Activated CD4-positive, CD25-positive, alpha-beta regulatory T cell (primary cell): ENCODE results near the gene PYCR2.
"Not testable (repeated sequence)": the region's sequence is repeated elsewhere in the genome, so short reads cannot be mapped to it uniquely, and the experiment has no call there.

Experiments
- DNase-seq, 4 experiments: peaks; one replicate each; lab custom pipeline; 2025; lab: John Stamatoyannopoulos, UW

Gene PYCR2

DNA sequence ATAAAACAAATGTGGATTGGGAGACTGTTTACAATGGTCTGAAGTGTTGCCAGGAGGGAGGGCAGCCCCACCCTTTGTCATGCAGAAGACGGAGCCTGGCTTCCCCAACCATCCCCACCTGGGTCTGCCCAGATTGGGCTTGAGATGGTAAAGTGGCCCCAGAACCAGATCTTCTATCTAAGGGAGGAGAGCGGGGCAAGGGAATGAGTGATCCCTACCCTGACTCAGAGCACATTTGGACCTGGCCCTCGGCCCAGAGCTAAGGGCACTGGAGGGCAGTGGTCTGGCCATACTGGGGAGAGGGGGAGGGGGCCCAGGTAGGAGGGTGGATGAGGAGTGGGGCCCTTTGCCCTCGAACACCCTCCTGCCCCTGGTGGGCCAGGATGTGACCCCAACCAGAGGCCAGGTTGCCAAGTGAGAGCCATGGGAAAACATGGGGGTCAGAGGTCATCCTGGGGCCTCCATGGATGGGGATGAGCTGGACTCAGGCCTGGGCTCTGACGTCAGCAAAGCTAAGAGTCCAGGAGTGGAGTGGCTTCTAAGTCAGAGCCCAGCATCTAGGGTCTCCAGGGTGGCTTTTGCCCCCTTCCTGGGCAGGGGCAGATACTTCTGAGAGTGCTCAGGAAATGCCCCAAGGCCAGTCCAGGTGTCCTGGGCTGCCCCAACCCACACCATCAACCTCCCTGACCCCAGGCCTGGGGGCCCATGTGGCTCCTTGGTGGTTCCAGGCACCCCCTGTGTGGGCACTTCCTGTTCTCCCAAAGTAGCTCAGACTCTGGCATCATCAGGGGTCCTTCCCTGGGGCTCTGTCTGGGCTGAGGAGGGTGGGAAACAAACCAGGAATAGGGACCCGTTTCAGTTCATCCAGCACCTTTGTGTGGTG is 33.5 kb downstream of the PYCR2 start:
- no peak for DNase-seq

DNA sequence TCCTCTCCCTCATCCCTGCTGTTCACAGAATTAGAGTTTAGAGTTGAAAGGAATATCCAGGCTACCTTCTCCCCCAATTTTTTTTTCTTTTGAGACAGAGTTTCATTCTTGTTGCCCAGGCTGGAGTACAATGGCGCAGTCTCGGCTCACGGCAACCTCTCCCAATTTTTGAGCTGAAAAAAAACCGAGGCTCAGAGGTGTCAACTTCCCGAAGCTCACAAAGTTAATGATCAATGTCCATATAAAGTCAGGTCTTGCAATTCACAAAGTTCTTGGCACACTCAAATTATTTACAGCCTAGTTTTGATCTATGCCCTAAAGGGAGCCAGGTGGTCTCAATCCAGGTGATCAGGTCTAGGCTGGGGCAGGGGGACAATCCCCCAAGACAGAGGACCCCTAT is 34.3 kb downstream of the PYCR2 start:
- no peak for DNase-seq

DNA sequence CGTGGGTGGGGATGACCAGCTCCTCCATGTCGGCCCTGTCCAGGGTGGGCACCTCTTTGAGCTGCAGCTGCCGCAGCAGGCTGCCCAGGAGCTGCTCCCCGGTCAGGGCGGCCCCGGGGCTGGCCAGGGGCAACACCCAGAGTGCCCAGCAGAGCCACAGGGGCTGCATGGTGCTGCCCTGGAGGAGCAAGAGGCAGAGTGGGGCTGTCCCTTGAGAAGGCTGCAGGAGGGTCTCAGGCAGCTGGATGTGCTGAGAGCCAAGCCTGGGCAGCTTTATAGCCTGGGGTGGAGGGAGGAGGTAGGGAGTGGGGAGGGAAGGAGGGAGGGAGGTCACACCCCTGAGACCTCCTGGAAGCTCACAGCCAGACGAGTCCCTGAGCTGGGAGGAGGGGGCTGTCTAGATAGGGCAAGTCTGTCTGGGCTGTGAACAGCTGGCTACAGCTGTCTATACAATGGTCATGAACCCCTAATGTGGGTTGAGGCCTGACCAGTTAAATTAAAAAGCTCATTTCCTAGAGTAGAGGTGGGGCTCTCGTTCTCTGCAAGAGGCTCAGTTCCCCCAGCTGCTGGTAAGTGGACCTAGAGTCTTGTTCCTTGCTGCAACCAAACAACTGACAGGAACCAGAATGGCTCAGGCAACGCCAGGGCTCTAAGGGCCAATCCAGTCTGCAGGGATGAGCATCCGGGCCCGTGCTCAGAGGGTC is 35.0 kb downstream of the PYCR2 start, which contains the start of gene LEFTY1:
LEFTY1 (minus strand) TSS at position 249 of the 704 bp plus-strand sequence; CDS start at position 169, 80 bp downstream.
- DNase-seq: no peak

DNA sequence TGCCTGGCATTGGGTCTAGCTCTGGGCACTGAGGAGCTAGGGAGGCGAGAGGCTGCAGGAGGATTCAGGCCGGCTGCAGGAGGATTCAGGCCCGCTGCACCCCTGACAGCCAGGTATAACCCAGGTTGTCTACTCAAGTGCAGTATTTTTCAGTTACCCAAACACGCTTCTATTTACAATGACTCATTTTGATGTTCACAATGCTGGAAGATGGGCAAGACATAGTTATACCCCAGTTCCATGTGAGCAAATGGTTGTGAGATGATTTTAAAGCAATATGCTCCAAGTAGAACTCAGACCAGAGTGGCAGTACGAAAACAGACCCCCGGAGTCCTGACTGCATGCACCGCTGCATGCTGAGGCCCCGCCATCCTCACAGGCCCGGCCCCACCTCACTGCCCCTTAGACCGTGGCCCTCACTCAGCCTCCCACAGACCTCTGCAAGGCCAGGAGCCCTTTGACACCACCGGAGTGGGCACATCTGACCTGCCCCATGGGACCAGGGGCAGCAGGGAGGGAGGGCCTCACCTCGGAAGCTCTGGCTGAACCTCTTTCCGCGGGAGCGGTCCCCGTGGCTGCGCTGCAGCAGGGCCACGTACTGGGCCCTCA is 35.7 kb downstream of the PYCR2 start:
- DNase-seq: no peak

DNA sequence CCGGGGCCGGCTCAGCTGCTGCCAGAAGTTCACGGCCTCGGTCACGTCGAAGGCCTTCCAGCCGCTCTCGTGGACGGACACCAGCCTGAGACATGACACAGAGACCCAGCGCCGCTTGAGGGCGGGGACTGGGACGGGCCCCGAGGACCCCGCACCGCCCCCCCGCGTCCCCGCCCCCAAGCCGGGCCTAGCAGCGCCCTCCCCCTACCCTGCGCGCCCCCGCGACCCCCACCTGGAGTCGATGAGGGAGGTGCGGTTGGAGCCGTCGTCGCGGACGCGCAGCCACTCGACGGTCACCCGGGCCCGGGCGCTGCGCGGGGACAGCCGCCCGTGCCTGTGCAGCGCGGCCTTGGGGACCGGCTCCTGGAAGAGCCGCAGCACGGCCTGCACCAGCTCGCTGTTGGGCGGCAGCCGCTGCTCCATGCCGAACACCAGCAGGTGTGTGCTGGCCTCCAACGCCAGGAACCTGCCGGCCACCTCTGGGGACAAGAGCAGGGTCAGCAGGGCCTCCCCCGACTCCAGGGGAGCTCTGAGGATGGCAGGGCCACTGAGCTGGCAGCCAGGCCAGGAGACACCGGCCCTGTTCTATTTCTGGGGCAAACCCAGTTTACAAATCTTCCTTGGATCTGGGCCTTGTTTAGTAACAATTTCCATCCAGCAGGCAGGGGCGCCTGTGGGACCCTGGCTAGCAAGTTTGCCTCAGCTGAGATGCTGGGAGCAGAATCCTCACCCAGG is 36.3 kb downstream of the PYCR2 start:
- not testable (repeated sequence) for DNase-seq

DNA sequence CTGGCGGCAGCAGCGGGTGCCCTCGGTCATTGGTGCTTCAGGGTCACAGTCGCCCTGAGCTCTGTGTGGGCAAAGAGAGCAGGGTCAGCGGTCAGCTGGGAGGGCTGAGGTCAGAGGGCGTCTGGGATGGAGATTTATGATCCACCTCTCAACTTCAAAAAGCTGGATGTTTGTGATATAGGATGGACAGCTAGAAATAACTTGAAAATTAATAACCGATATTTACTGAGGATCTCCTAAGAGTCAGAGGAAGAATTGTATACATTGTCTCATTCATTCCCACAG is 37.1 kb downstream of the PYCR2 start:
- DNase-seq: no peak

DNA sequence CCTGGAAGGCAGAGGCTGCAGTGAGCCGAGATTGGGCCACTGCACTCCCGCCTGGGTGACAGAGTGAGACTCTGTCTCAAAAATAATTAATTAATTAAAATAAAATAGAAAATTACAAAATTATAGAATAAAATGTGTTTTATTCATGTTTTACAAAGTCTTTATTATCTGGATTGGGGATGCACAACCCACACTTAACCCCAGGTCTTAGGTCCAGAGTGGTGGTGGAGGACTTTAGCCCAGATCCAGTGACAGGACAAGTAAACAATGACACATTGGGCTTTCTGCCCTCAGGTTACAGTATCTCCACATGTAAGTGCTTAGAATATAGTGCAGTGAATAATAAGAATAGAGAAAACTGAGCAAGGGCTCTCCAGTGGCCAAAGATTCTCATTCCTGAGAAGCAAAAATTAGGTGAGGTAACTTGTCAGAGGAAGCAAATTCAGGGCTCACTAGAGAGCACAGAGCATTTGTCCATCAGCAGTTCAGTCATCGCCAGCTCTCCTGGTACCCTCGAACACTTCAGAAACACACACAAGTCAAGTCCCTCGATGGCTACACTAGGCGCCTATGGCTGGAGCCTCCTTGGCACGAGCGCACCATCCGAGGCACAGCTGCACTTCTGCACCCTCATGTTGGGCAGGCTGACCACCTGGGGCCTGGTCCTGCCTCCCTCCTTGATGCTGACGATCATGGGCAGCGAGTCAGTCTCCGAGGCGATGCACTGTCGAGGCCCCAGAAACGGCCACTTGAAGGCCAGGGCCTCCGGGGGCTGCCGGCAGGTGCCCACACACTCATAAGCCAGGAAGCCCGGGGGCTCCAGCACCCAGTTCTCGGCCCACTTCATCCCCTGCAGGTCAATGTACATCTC is 37.7 kb downstream of the PYCR2 start:
- DNase-seq: no peak

DNA sequence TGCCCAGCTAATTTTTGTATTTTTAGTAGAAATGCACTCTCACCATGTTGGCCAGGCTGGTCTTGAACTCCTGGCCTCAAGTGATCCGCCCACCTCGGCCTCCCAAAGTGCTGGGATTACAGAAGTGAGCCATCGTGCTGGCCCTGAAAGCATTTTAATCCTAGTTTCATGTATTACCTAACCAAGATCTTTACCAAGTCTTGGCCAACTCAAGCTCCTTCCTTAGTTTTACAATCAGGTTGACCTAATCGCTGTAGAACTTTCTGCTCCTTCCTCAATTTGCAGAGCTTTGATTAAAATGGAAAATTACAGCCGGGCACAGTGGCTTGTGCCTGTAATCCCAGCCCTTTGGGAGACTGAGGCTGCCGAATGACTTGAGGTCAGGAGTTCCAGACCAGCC is 38.7 kb downstream of the PYCR2 start:
- no peak for DNase-seq

DNA sequence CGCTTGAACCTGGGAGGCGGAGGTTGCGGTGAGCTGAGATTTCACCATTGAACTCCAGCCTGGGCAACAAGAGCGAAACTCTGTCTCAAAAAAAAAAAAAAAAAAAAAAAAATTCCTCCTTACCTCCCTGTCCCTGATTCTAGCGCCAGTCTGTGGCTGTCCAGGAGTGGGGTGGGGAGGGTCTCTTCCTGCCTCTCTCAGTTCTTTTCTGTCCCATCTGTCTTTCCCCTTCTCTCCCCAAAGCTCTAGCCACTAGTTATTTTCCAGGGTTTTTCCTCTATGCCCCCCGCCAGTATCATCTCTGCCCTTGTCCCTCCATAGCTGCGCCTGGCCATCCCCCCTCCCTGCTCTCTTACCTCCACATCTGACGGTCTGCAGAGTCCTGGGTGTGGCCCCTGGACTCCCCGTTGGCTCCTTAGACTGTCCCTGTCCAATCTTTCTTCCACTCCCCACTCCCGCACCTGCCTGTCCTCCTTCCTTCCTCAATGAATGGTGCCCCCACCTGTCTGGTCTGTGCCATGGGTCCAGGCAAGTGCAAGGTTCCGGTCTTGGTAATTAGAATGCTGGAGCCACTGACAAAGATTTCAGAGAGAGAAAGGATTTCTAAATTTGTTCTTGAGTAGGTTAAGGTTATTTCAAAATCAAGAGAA is 40.3 kb downstream of the PYCR2 start:
- DNase-seq: no peak

DNA sequence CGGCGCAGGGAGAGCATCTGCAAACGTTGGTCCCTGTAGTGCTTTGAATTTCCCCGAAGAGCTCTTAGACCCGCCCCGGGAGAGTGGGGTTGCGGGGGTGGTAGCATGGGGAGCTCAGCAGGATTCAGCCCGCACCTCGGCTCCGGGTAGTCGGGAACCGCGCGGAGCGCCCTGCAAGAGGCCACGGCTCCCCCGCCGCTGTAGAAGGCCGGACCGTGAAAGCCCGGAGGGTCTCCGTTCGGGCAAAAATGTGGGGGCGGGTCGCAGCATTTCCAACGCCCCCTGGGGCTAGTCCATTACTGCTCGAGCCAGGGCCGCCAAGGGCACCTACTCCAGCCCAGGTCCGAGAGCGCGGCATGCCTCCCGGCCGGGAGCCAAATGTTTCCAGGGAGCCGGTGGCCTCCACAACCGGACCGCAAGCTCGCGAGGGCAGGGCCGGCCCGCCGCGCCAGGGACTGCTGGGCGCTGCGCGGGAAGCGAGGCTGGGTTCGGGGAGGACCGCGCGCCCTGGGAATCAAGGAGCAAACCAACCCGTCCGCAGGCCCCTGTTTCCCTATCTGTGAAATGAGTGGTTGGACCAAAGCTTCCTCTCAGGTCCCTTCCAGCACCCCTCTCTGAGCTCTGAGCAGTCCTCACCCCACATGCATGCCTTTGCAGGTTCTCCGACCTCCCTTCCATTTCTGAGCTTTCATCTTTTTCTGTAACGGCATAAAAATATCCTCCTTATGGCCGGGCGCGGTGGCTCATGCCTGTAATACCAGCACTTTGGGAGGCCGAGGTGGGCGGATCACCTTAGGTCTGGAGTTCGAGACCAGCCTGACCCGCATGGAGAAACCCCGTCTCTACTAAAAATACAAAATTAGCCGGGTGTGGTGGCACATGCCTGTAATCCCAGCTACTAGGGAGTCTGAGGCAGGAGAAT is 41.1 kb downstream of the PYCR2 start:
- DNase-seq: no peak

DNA sequence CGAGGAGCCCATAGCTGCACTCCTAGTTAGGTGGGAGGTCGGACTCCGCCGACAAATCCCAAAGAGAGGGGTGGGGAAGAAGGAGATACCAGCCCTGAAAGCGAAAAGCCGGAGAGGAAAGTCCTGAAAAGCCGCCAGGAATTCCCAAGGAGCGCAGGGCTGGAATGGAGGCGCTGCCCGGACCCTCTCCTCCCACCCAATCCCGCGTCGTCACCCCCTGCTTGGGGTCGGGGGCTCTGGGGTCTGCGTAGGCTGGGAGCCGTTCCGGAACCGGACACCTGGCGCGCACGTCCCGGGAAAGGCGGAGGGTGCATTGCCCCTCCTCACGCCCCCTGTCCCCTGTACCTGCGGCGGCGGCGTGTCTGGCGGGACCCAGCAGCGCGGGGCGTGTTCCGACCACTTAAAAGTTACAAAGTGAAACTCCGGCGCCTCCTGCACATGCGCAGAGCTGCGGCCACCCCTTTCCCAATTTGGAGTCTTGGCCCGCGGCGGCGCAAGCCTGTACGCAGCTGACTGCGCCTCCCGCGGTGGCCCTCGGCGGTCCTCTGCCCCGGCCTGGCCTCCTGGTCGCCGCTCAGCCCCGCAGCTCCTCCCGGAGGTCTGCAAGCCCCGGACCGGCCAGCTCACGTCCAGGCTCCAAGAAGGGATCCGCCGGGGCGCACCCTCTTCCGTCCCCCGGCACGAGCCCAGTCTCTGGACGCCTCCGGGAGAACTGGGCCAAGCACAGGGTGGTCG is 41.9 kb downstream of the PYCR2 start, which contains the start of gene TMEM63A:
TMEM63A (minus strand) TSS at position 422 of the 735 bp plus-strand sequence. CDS start 4,800 bp downstream, outside the sequence.
- DNase-seq: peak; percentile 58 to 81 (median 78)

DNA sequence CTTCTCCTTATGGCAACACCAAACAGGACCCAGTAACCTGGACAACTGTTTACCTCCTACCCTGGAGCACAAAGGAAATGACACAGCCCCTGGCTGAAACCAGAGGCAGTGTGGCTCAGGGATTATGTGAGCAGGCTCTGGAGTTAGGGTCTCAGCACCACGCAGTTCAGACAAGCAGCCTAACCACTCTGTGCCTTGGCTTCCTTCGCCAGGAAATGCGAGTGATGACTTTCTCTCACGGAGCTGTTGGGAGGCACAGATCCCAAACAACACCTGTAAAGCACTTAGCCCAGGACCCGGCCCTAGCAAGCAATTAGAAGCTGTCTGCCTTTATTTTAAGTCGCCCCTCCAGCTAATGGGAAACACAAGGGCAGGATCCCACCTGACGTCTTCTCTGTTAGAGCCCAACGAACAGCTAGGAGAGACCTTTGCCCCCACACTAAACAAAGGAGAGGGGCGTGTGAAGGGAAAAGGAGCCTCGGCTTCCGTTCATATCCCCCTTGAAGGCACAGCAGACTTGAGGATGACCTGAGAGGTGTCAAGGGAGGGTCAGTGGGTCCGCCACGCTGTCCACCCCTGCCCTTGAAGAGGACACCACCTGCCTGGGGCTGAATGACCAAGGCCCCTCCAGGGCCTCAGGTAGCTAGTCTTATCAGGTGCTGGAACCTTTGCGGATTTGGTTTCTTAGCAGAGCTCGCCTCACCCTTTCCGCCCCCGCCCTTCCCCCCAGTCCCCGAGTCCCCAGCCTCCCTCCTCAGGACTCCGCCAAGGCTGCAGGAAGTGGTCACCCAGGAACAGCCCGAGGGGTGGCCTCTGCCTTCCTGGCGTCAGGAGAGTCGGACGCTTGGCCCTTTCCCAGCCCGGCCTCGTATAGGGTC is 42.7 kb downstream of the PYCR2 start:
- DNase-seq: peak in 2 of 4 experiments; percentile 40 to 41

DNA sequence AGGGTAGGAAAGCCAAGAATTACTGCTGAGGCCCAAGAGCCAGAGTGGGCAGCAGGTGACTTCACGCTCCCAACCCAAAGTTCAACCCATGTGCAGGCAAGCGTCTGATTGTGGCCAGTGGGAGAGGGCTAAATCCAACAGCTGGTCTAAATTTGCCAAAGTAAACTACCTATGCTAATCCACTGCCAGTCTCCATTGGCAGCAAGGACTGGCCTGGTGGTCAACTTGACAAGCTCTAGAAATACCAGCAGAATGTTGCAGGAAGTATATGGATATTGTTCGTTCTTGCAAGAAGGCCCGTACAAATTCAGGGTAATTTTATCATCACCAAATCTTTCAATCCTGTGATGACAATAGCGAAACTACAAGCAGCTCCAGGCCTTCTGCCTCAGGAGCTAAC is 43.4 kb downstream of the PYCR2 start:
- DNase-seq: no peak

DNA sequence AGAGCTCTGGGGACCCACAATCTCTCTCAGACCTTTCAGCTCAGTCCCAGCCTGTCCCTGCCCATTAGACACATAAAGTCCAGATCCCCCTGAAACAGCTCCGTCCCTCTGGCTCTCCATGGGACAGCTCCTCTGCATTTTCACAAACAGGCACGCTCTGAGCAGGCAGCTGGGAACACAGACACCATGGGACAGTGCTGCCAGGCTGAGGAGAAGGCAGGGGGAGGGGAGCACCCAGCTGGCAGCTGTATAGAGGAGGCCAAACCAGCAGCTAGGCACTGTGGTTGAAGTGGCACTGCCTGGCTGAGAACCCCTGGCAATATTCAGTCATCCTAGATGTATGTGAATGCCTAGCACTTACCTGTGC is 43.8 kb downstream of the PYCR2 start:
- DNase-seq: no peak

DNA sequence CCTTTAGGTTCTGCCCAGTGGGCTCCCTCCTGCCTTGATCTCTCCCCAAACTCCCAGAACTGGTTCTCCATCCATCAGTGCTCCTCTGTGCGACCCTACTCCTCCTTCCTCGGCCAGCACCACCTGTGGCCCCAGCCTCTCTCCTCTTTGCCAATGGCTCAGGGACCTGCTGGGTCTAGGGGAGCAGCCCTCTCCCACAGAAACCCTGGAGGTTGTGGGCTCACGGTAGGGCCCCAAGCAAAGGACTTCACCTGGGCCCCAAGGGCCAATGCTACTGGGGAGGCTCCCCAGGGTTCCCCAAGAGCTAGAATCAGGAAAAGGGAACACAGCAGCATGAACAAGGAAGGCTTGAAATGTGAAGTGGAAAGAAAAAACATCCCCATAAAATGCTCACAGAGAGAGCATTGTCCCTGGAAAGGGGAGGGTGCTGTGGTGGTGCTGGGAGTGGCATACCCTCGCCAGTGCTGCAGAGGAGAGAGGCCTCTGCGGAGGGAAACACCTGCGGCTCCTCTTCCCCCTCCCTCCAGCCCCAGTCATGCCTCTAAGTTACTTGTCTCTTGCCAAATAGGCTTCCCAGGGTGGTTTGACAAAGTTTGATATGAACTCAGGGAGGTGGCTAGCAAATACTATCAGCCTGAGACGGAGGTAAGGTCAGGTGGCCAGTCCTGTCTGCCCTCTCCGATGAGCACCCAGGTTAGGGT is 44.4 kb downstream of the PYCR2 start:
- DNase-seq: peak in 1 of 4 experiments; percentile 10

DNA sequence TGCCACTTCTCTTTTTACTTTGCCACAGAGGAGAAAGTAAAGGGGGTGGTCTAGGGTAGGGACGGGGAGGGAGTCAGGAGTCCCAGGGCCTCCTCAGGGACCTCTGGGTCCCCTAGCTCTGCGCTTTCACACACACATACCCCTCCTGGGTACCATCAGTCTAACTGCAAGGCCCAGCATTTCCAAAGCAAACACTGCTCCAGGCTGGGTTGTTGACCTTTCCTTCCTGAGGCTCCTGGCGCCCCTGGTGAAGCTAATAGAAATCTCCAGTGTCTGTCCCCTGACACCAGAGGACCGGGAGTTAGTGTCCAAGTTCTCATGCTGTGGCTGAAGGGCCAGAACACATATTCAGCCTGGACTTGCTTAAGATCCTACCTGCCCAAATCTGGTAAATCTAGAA is 45.8 kb downstream of the PYCR2 start:
- no peak for DNase-seq

DNA sequence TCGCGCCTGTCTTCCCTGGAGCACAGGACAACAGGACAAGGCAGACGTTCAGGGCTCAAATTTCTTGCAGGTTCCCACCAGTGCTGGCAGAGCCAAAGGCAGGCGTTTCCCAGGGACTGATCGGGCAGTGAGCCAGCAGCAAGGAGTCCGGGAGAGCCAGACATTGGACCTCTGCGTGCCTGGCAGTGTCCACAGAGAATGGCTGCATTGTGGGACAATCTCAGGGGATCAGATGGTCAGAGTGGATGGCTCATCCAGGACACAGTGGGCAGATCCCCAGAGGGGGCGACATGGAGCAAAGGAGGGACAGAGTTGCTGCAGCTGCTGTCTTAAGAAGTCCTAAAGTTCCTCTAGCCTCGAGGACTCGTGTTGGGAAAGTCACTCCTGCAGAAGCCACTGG is 46.5 kb downstream of the PYCR2 start:
- DNase-seq: peak in 1 of 4 experiments; percentile 10
